Fibroblast of lung (primary cell): ENCODE data around the gene GLRA1.

ENCODE experiments used
- CTCF ChIP-seq, 2 donors: IDR thresholded peaks in 1 of 2; conservative IDR thresholded peaks in 1 of 2; 1 replicate in 1 of 2; 2 replicates in 1 of 2; pipeline ENCODE4 v1.5.1; 2011 to 2012; ENCODE audit warnings: low read length in 2 of 2, control low read depth in 1 of 2, inconsistent platforms in 1 of 2, low read depth in 1 of 2, mild to moderate bottlenecking in 1 of 2
- EZH2 ChIP-seq: IDR thresholded peaks from 2 replicates; pipeline ENCODE4 v1.5.1; 2012; ENCODE audit warnings: low read length, control low read depth, mild to moderate bottlenecking; ENCODE audit errors: missing control alignments

GRCh38 chr5:151810897-151811296 is 113.8 kb downstream of the GLRA1 start:
- TF ChIP-seq CTCF (conservative IDR thresholded peaks at IDR 0.05 in 1 of 2, IDR thresholded peaks at IDR 0.05 in 1 of 2; ENCODE audit: low read depth in 1 of 2, low read length in 2 of 2) (no peak), EZH2 (no peak)
